Measurements from ENCODE around the gene MRPL24. TPM values are rescaled to one million over a fixed set of nuclear protein-coding genes. Genes with fewer than 3 reads are reported as not detected.

MRPL24 gene
- total and polyA plus RNA-seq, 2 of the 8 experiments (the other 6 are each of a cell fraction or from before 2014, with no cell fraction given): 29.7 to 35.2 TPM

DNA sequence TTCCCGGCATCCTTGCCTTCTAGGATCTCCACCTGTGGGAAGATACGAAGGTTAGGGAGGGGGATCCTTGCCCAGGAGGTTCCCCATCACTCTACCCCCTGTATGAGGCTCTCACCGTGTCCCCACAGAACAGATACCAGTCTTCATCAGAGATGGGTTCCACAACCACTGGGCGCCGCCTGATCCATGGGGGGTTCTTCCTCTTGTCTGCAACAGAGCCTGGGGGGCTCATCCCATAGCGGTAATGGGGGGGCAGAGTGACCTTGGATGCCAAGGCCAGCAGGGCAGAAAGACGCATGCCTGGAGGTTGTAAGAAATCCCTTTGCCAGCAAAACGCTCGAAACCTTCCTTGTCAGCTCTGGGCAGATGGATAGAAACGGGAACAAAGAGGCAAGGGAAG is 2.5 kb downstream of the MRPL24 start:
- Histone ChIP-seq H3K18ac (ENCODE audit: extremely low read depth, low read length) (no peak overlapping the region), H2BK5ac (ENCODE audit: low read depth, low read length) (no peak overlapping the region; the same call in 1 of the 2 replicates), H3K56ac (replicated peaks; ENCODE audit: insufficient read length, low read depth, low read length) (no peak overlapping the region), H3K9me3 (ENCODE audit: insufficient read depth in 2 of 2, low read depth in 1 of 2, low read length in 1 of 2) (no peaks in the 10 kb centered on the region), H3K14ac (ENCODE audit: insufficient read length) (no peak overlapping the region), H3K9ac (replicated peaks in 1 of 4; ENCODE audit: extremely low read depth in 1 of 4, low read depth in 3 of 4, low read length in 3 of 4) (no peak overlapping the region), H3K23ac (ENCODE audit: insufficient read length) (no peak overlapping the region), H3K4ac (replicated peaks; ENCODE audit: insufficient read length, low read depth, low read length) (no peak overlapping the region), H3K4me1 (replicated peaks in 1 of 4; ENCODE audit: control insufficient read depth in 3 of 4, insufficient read depth in 4 of 4, low read length in 3 of 4) (peaks cover 0 to 3% (median 1%) of the 10 kb centered on the region in 4 experiments; a peak in 3 of 7 replicates), H3K23me2 (ENCODE audit: low read depth, low read length) (peaks cover 2% of the 10 kb centered on the region; the same call in 1 of the 2 replicates), H4K5ac (ENCODE audit: insufficient read length, low read depth, low read length) (no peak overlapping the region), H2BK120ac (replicated peaks; ENCODE audit: low read depth, low read length) (no peak overlapping the region), H2BK15ac (ENCODE audit: low read length) (no peak overlapping the region), H3K4me2 (ENCODE audit: insufficient read depth in 1 of 2, low read depth in 2 of 2, low read length in 2 of 2) (no peak overlapping the region), H4K91ac (replicated peaks; ENCODE audit: insufficient read length, low read length) (no peak overlapping the region), H2AK5ac (ENCODE audit: low read depth, low read length) (no peak overlapping the region), H3K27me3 (replicated peaks in 1 of 4; ENCODE audit: control insufficient read depth in 3 of 4, extremely low read depth in 1 of 4, insufficient read depth in 3 of 4, low read length in 3 of 4) (no peaks in the 10 kb centered on the region), H2BK20ac (ENCODE audit: low read length) (no peak overlapping the region), H3K36me3 (ENCODE audit: control insufficient read depth in 2 of 4, insufficient read depth in 4 of 4, low read length in 3 of 4) (peaks cover 4 to 29% (median 7%) of the 10 kb centered on the region in 4 experiments; a peak in 6 of 8 replicates), H2BK12ac (ENCODE audit: low read depth, low read length) (no peak overlapping the region), H3K79me2 (ENCODE audit: control insufficient read depth in 1 of 2, insufficient read depth in 2 of 2, low read length in 2 of 2) (peaks cover 0 to 4% of the 10 kb centered on the region in 2 experiments; a peak in 1 of 4 replicates), H2AFZ (ENCODE audit: low read length) (no peak overlapping the region), H3K4me3 (ENCODE audit: extremely low read depth in 1 of 4, insufficient read depth in 2 of 4, low read depth in 3 of 4, low read length in 4 of 4) (no peak overlapping the region), H4K20me1 (replicated peaks in 1 of 2; ENCODE audit: control insufficient read depth in 1 of 2, insufficient read depth in 2 of 2, low read length in 2 of 2) (peaks cover 0 to 3% of the 10 kb centered on the region in 2 experiments), H4K8ac (ENCODE audit: extremely low read depth, insufficient read depth, low read length) (no peak overlapping the region), H3K27ac (ENCODE audit: low read depth, low read length) (no peak overlapping the region), H3K79me1 (ENCODE audit: low read depth, low read length) (no peaks in the 10 kb centered on the region)
- ChIA-PET POLR2A (ENCODE audit: partially characterized antibody) (interaction anchor here (1.0 to 10.7 kb wide), 5 partner anchors 7 to 34 kb away, joined by 3 to 214 read pairs (median 4); partner anchors contain the start of genes CRABP2, ISG20L2, METTL25B and PRCC), CTCF (ENCODE audit: partially characterized antibody) (interaction anchor here (1.2 to 4.0 kb wide), 4 partner anchors 8 to 49 kb away, joined by 6 to 18 read pairs (median 12); partner anchors contain the start of genes CRABP2 and METTL25B)
- FAIRE-seq: no peak
- 89% methylated on average over 10 of the region's 10 CpGs; no CpG with 5 or more reads in 1 of the 2 experiments for WGBS, 2 experiments (ENCODE audit: extremely low coverage in 1 of 2, insufficient coverage in 1 of 2, insufficient read length in 1 of 2, insufficient replicate concordance in 2 of 2, low coverage in 1 of 2, low lambda C conversion rate in 2 of 2, missing lambda C conversion rate in 1 of 2)
- no peak for DNase-seq (ENCODE audit: low read depth in 1 of 2, low spot score in 2 of 2)
- no peak for TF ChIP-seq BCL11A (IDR thresholded peaks at IDR 0.05; ENCODE audit: low read depth in 2 of 2, low read length in 2 of 2)
- TF ChIP-seq HDAC6 (IDR thresholded peaks at IDR 0.05; ENCODE audit: low read depth, low read length): no peak
- TF ChIP-seq RAD21 (IDR thresholded peaks at IDR 0.05 in 1 of 2, conservative IDR thresholded peaks at IDR 0.05 in 1 of 2; ENCODE audit: low read depth in 2 of 2, low read length in 2 of 2): no peak
- TF ChIP-seq SIRT6 (IDR thresholded peaks at IDR 0.05; ENCODE audit: low read length): no peak
- TF ChIP-seq GABPA (IDR thresholded peaks at IDR 0.05; ENCODE audit: borderline replicate concordance, insufficient read depth, low read length): no peak
- TF ChIP-seq MAFK (IDR thresholded peaks at IDR 0.05; ENCODE audit: low read depth, low read length): no peak
- TF ChIP-seq EZH2 (IDR thresholded peaks at IDR 0.05; ENCODE audit: low read depth, low read length, severe bottlenecking): no peak
- TF ChIP-seq, protein P1, sequence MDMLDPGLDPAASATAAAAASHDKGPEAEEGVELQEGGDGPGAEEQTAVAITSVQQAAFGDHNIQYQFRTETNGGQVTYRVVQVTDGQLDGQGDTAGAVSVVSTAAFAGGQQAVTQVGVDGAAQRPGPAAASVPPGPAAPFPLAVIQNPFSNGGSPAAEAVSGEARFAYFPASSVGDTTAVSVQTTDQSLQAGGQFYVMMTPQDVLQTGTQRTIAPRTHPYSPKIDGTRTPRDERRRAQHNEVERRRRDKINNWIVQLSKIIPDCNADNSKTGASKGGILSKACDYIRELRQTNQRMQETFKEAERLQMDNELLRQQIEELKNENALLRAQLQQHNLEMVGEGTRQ (IDR thresholded peaks at IDR 0.05; ENCODE audit: low read length): no peak
- no peak for TF ChIP-seq RNF2 (IDR thresholded peaks at IDR 0.05; ENCODE audit: borderline replicate concordance, low read depth, low read length, missing control alignments, poor library complexity, severe bottlenecking)
- no peak for TF ChIP-seq TAF7 (optimal IDR thresholded peaks at IDR 0.05; ENCODE audit: borderline replicate concordance, low read depth, low read length)
- TF ChIP-seq PHF8 (conservative IDR thresholded peaks at IDR 0.05; ENCODE audit: low read depth, low read length): no peak

All from H1 (cell line).